GM18867 (cell line): ENCODE results near the gene FHOD3.
A peak's percentile ranks its signal among the peaks of the same experiment; 100 is the strongest.

ENCODE experiments used
- ATAC-seq: cut with Tn5 transposase; IDR thresholded peaks from one replicate; pipeline ENCODE4 v1.9.1; 2021; ENCODE audit warnings: mild to moderate bottlenecking, moderate library complexity; ENCODE audit not compliant: unreplicated experiment

The FHOD3 gene

GRCh38 chr18:36295880-36296301 is 1.6 kb upstream of the FHOD3 start:
- ATAC-seq: no peak

GRCh38 chr18:36296650-36297416 is 680 bp upstream of the FHOD3 start:
- peak; percentile 16 for ATAC-seq

- ATAC-seq: peak; percentile 36
Observed at GRCh38 chr18:36298126-36298741, 721 bp downstream of the FHOD3 start.

- no peak for ATAC-seq
Observed at GRCh38 chr18:36299015-36299414, 1.5 kb downstream of the FHOD3 start.

GRCh38 chr18:36300211-36300610 is 2.7 kb downstream of the FHOD3 start:
- ATAC-seq: no peak

- ATAC-seq: no peak
Observed at GRCh38 chr18:36301884-36302283, 4.4 kb downstream of the FHOD3 start.

GRCh38 chr18:36302676-36303075 is 5.2 kb downstream of the FHOD3 start:
- no peak for ATAC-seq

- no peak for ATAC-seq
Observed at GRCh38 chr18:36303211-36303844, 5.8 kb downstream of the FHOD3 start.

- no peak for ATAC-seq
Observed at GRCh38 chr18:36304723-36305122, 7.2 kb downstream of the FHOD3 start.

GRCh38 chr18:36305375-36305774 is 7.9 kb downstream of the FHOD3 start:
- no peak for ATAC-seq

GRCh38 chr18:36307513-36307912 is 10.0 kb downstream of the FHOD3 start:
- ATAC-seq: no peak

- no peak for ATAC-seq
Observed at GRCh38 chr18:36308711-36309435, 11.4 kb downstream of the FHOD3 start.

GRCh38 chr18:36309436-36310391 is 12.2 kb downstream of the FHOD3 start:
- no peak for ATAC-seq

- ATAC-seq: no peak
Observed at GRCh38 chr18:36311026-36311570, 13.6 kb downstream of the FHOD3 start.

- ATAC-seq: no peak
Observed at GRCh38 chr18:36312806-36313395, 15.4 kb downstream of the FHOD3 start.

- no peak for ATAC-seq
Observed at GRCh38 chr18:36314098-36314497, 16.6 kb downstream of the FHOD3 start.

- no peak for ATAC-seq
Observed at GRCh38 chr18:36314754-36315153, 17.2 kb downstream of the FHOD3 start.

- ATAC-seq: no peak
Observed at GRCh38 chr18:36315736-36316135, 18.2 kb downstream of the FHOD3 start.

- ATAC-seq: no peak
Observed at GRCh38 chr18:36316246-36316645, 18.7 kb downstream of the FHOD3 start.
